Bronchial epithelial cell (primary cell): ENCODE data around the gene MRPS33. TPM values are rescaled to one million over a fixed set of nuclear protein-coding genes. Genes with fewer than 3 reads are reported as not detected.

Experiments used
- DNase-seq: peaks from one replicate; pipeline ENCODE4 v3.0.0-alpha.2; 2010; ENCODE audit warnings: low read depth
- FAIRE-seq: peaks from 2 replicates; lab custom pipeline; 2011; peaks lifted over from hg19 to GRCh38; lab: Jason Lieb, UNC
- H3K27me3 ChIP-seq: 2 replicates; pipeline ENCODE4 v1.5.1; 2011; ENCODE audit warnings: low read length; ENCODE audit not compliant: control insufficient read depth, insufficient read depth
- H3K36me3 ChIP-seq: 2 replicates; pipeline ENCODE4 v1.5.1; 2011; ENCODE audit warnings: low read length; ENCODE audit not compliant: control insufficient read depth, insufficient read depth
- H3K4me3 ChIP-seq: 2 replicates; pipeline ENCODE4 v1.5.1; 2011; ENCODE audit warnings: mild to moderate bottlenecking, low read depth, low read length, control low read depth
- total RNA-seq: library from RNA; depleted of rRNA; stranded (reverse); fragments of >200 nt; gene quantifications from 2 replicates; pipeline ENCODE4 v1.2.1, GENCODE V29; 2014
- TF ChIP-seq, protein P1 (sequence below): IDR thresholded peaks from 2 replicates; pipeline ENCODE4 v1.5.1; 2011; ENCODE audit warnings: mild to moderate bottlenecking, moderate library complexity, low read length, control low read depth, inconsistent platforms; ENCODE audit not compliant: insufficient read depth, severe bottlenecking

Gene MRPS33
- total RNA-seq, 1 donor from 2014 or later = 25.3 TPM

GRCh38 chr7:141028767-141029166 lies 14.0 kb upstream of the MRPS33 start:
- TF ChIP-seq, protein P1, sequence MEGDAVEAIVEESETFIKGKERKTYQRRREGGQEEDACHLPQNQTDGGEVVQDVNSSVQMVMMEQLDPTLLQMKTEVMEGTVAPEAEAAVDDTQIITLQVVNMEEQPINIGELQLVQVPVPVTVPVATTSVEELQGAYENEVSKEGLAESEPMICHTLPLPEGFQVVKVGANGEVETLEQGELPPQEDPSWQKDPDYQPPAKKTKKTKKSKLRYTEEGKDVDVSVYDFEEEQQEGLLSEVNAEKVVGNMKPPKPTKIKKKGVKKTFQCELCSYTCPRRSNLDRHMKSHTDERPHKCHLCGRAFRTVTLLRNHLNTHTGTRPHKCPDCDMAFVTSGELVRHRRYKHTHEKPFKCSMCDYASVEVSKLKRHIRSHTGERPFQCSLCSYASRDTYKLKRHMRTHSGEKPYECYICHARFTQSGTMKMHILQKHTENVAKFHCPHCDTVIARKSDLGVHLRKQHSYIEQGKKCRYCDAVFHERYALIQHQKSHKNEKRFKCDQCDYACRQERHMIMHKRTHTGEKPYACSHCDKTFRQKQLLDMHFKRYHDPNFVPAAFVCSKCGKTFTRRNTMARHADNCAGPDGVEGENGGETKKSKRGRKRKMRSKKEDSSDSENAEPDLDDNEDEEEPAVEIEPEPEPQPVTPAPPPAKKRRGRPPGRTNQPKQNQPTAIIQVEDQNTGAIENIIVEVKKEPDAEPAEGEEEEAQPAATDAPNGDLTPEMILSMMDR = no peak
- DNase-seq = no peak
- FAIRE-seq = no peak

DNA sequence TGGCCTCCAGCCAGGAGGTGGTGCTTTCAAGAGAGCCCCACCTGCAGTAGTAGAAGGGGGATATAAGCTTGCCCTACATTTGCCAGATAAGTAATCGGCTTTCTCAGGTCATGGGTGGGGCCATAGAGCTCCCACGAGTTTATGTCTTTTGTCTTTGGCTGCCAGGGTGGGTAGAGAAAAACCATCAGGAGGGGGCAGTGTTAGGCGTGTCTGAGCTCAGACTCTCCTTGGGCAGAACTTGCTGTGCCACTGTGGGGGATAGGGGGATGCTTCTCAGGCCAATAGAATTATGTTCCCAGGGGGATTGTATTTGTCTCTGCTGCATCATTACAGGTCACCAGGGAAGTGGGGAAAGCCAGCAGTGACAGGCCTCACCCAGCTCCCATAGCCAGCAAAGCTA lies 12.3 kb upstream of the MRPS33 start:
- TF ChIP-seq, protein P1 = no peak
- no peaks in the 10 kb centered on the region for H3K36me3 ChIP-seq
- H3K27me3 ChIP-seq = no peaks in the 10 kb centered on the region
- no peak overlapping the region for H3K4me3 ChIP-seq
- DNase-seq (no peak), FAIRE-seq (no peak)

More at GRCh38 chr7:141028767-141029166, 14.0 kb upstream of the MRPS33 start:
- Histone ChIP-seq H3K36me3 (no peaks in the 10 kb centered on the region), H3K27me3 (no peaks in the 10 kb centered on the region), H3K4me3 (no peak overlapping the region)

DNA sequence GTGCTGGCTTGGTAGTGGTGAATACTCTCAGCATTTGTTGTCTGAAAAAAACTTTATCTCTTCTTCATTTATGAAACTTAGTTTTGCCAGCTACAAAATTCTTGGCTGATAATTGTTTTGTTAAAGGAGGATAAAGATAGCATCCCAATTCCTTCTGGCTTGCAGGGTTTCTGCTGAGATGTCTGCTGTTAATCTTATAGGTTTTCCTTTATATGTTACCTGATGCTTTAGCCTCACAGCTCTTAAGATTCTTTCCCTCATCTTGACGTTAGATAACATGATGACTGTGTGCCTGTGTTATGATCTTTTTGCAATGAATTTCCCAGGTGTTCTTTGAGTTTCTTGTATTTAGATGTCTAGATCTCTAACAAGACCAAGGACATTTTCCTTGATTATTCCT lies 9.9 kb upstream of the MRPS33 start:
- no peak for FAIRE-seq
- no peak for DNase-seq
- Histone ChIP-seq H3K27me3 (no peaks in the 10 kb centered on the region), H3K4me3 (no peak overlapping the region), H3K36me3 (no peaks in the 10 kb centered on the region)
- TF ChIP-seq, protein P1 = no peak

- TF ChIP-seq, protein P1 = no peak
- no peaks in the 10 kb centered on the region for H3K27me3 ChIP-seq
- no peak for FAIRE-seq
- no peak overlapping the region for H3K4me3 ChIP-seq
- no peak for DNase-seq
- no peaks in the 10 kb centered on the region for H3K36me3 ChIP-seq
Measured at GRCh38 chr7:141023295-141023694, 8.5 kb upstream of the MRPS33 start.

- Histone ChIP-seq H3K4me3 (no peak overlapping the region), H3K36me3 (no peaks in the 10 kb centered on the region), H3K27me3 (no peaks in the 10 kb centered on the region)
- TF ChIP-seq, protein P1 = no peak
- DNase-seq (no peak), FAIRE-seq (no peak)
Measured at GRCh38 chr7:141017555-141017954, 2.8 kb upstream of the MRPS33 start.

DNA sequence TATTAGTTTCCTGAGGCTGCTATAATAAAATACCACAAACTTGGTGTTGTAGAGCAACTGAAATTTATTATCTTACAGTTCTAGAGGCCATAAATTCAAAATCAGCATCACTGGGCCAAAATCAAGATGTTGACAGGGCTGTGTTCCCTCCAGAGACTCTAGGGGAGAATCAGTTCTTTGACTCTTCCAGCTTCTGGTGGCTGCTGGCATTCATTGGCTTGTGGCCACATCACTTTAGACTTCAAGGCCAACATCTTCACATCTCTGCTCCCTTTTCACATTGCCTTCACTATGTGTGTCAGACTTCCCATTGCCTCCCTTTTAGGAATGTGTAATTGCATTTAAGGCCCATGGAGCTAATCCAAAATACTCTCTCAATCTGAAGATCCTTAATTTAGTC lies 1.6 kb upstream of the MRPS33 start:
- TF ChIP-seq, protein P1 = no peak
- Histone ChIP-seq H3K27me3 (no peaks in the 10 kb centered on the region), H3K36me3 (no peaks in the 10 kb centered on the region), H3K4me3 (no peak overlapping the region)
- DNase-seq (no peak), FAIRE-seq (no peak)
